Left lung (tissue), 10 donors: ENCODE measurements around the gene ABLIM2. TPM values are rescaled to one million over a fixed set of nuclear protein-coding genes. Genes with fewer than 3 reads are reported as not detected.

ENCODE experiments used
- ATAC-seq: fragments of 200-7000 bp; cut with Tn5 transposase; one replicate; pipeline ENCODE4 v1.9.1; 2020; ENCODE audit warnings: moderate library complexity
- DNase-seq, 4 donors: peaks; one replicate each; pipeline ENCODE4 v3.0.0-alpha.2; 2013 to 2020
- H3K27ac ChIP-seq, 2 donors: fragments of 200-600 bp; sonication (generic) in 1 of 2; one replicate each; pipeline versions ENCODE4 v1.5.0 to v1.8.0; 2020 to 2021
- H3K27me3 ChIP-seq, 2 donors: fragments of 200-600 bp; sonication (generic) in 1 of 2; one replicate each; pipeline versions ENCODE4 v1.5.0 to v1.8.0; 2020 to 2021
- H3K36me3 ChIP-seq, 2 donors: fragments of 200-600 bp; sonication (generic) in 1 of 2; one replicate each; pipeline versions ENCODE4 v1.5.0 to v1.8.0; 2020 to 2021
- H3K4me1 ChIP-seq, 2 donors: fragments of 200-600 bp; one replicate each; pipeline ENCODE4 v1.8.0; 2021
- H3K4me3 ChIP-seq, 2 donors: fragments of 200-600 bp; sonication (generic) in 1 of 2; one replicate each; pipeline versions ENCODE4 v1.5.0 to v1.8.0; 2020 to 2021; ENCODE audit warnings: mild to moderate bottlenecking in 1 of 2
- H3K9me3 ChIP-seq, 2 donors: fragments of 200-600 bp; sonication (generic) in 1 of 2; one replicate each; pipeline versions ENCODE4 v1.5.0 to v1.8.0; 2020 to 2021
- CTCF ChIP-seq, 2 donors: fragments of 200-600 bp; sonication (generic) in 1 of 2; IDR thresholded peaks; one replicate each; pipeline versions ENCODE4 v1.5.0 to v1.8.0; 2021; ENCODE audit warnings: antibody characterized with exemption in 2 of 2
- intact Hi-C, 2 donors: fragments of 100-400 bp; cut with DNase I; formaldehyde crosslinking; loops; one replicate each; pipeline versions ENCODE4 v1.11.2 to v1.14.2; 2022
- polyA plus RNA-seq, 6 donors: library from polyadenylated mRNA; unstranded; fragments of 120-200 nt; gene quantifications; one replicate each; pipeline ENCODE4 v1.2.1, GENCODE V29; 2013; ENCODE audit not compliant: insufficient read length in 6 of 6
- total RNA-seq, 2 donors: library from RNA; stranded (reverse); fragmentation: NEBNext Ultra II Directional; extraction: Animal tissue kit (Norgen Biotek cat#: 25700); gene quantifications; one replicate each; pipeline ENCODE4 v1.2.1, GENCODE V29; 2021
- donor health status: DM: no; HTN: yes; CAD: no.
- donor health status: DM: no; HTN: no; CAD: no.

ABLIM2 gene
- total and polyA plus RNA-seq, 8 donors: 5.7 to 10.2 (median 7.0) TPM

GRCh38 chr4:8051644-8052043, 107.0 kb downstream of the ABLIM2 start:
- TF ChIP-seq CTCF (IDR thresholded peaks at IDR 0.05): no peak
- H3K4me3 ChIP-seq: no peak overlapping the region
- no peak for DNase-seq
- peaks cover 0 to 13% of the 10 kb centered on the region in 2 donors for H3K27me3 ChIP-seq
- intact Hi-C loops: no loop called here
- no peaks in the 10 kb centered on the region for H3K36me3 ChIP-seq
- peaks cover 0 to 10% of the 10 kb centered on the region in 2 donors for H3K9me3 ChIP-seq
- H3K4me1 ChIP-seq: peaks cover 10 to 11% of the 10 kb centered on the region in 2 donors
- ATAC-seq: no peak
- H3K27ac ChIP-seq: no peak overlapping the region

GRCh38 chr4:8050555-8051206, 107.9 kb downstream of the ABLIM2 start:
- intact Hi-C loops: no loop called here
- H3K4me3 ChIP-seq: no peak overlapping the region
- TF ChIP-seq CTCF (IDR thresholded peaks at IDR 0.05): no peak
- peak in 3 of 4 donors; percentile 80 to 93 (median 85) for DNase-seq
- no peaks in the 10 kb centered on the region for H3K36me3 ChIP-seq
- peaks cover 10 to 11% of the 10 kb centered on the region in 2 donors for H3K4me1 ChIP-seq
- peaks cover 0 to 13% of the 10 kb centered on the region in 2 donors for H3K27me3 ChIP-seq
- H3K9me3 ChIP-seq: peaks cover 0 to 10% of the 10 kb centered on the region in 2 donors
- peak overlapping the region in 1 of 2 donors; percentile 22 for H3K27ac ChIP-seq
- ATAC-seq: peak; percentile 84

GRCh38 chr4:8050180-8050554, 108.4 kb downstream of the ABLIM2 start:
- Histone ChIP-seq H3K27ac (no peak overlapping the region), H3K4me3 (no peak overlapping the region)
- ATAC-seq: no peak

GRCh38 chr4:8048856-8049676, 109.5 kb downstream of the ABLIM2 start:
- intact Hi-C loops: no loop called here
- H3K27ac ChIP-seq: no peak overlapping the region
- TF ChIP-seq CTCF (IDR thresholded peaks at IDR 0.05): no peak
- no peaks in the 10 kb centered on the region for H3K9me3 ChIP-seq
- peaks cover 10 to 11% of the 10 kb centered on the region in 2 donors for H3K4me1 ChIP-seq
- DNase-seq (peak in 1 of 4 donors; percentile 49), ATAC-seq (no peak)
- no peaks in the 10 kb centered on the region for H3K36me3 ChIP-seq
- peaks cover 0 to 13% of the 10 kb centered on the region in 2 donors for H3K27me3 ChIP-seq
- H3K4me3 ChIP-seq: no peak overlapping the region

More at GRCh38 chr4:8050180-8050554, 108.4 kb downstream of the ABLIM2 start:
- DNase-seq: no peak
- Histone ChIP-seq H3K9me3 (peaks cover 0 to 8% of the 10 kb centered on the region in 2 donors), H3K27me3 (peaks cover 0 to 13% of the 10 kb centered on the region in 2 donors), H3K36me3 (no peaks in the 10 kb centered on the region), H3K4me1 (peaks cover 10 to 11% of the 10 kb centered on the region in 2 donors)
- intact Hi-C loops: no loop called here
- no peak for TF ChIP-seq CTCF (IDR thresholded peaks at IDR 0.05)
